Activated CD4-positive, alpha-beta T cell treated with anti-CD3 and anti-CD28 coated beads for 48 hours (primary cell): Measurements from ENCODE around the gene AMY1C.
A peak's percentile ranks its signal among the peaks of the same experiment; 100 is the strongest.
"Not testable (repeated sequence)": the region's sequence is repeated elsewhere in the genome, so short reads cannot be mapped to it uniquely, and the experiment has no call there.

Source experiments
- DNase-seq: peaks from one replicate; pipeline ENCODE4 v3.0.0-alpha.2; 2020

AMY1C gene

DNA sequence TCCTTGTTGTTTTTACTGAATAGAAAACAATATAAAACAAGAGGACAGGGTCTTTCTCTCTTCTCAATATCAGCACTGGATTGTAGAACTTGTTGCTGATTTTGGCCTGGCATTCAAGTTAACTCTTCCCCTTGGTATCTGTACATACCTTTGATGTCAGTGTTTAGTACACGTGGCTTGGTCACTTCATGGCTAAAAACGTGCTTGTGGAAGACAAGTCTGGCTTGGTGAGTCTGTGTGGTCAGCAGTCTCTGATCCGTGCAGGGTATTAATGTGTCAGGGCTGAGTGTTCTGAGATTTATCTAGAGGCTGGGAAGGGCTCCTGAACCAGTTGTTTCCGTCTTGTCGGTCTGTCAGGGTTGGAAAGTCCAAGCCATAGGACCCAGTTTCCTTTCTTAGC lies at the start of gene AMY1C:
AMY1C (plus strand) TSS at position 301 of the 400 bp plus-strand sequence. CDS start 572 bp downstream, outside the sequence.
- DNase-seq = not testable (repeated sequence)

DNA sequence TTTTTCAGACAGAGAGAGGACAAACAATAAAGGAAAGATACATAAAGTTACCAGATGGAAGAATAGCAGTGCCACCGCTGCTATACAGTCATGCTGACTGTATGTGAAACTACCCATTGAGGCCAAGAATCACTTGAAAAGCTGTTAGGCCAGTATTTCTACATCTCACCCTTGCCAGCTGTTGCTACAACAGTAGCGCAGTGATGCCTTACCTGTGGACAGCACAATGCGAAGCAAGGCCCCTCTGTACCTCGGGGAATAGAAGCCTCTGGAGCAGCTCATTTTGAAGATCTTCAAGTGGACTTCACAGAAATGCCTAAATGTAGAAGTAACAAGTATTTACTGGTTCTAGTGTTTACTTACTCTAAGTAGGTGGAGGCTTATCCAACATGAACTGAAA lies 49.0 kb upstream of the AMY1C start:
- not testable (repeated sequence) for DNase-seq

DNA sequence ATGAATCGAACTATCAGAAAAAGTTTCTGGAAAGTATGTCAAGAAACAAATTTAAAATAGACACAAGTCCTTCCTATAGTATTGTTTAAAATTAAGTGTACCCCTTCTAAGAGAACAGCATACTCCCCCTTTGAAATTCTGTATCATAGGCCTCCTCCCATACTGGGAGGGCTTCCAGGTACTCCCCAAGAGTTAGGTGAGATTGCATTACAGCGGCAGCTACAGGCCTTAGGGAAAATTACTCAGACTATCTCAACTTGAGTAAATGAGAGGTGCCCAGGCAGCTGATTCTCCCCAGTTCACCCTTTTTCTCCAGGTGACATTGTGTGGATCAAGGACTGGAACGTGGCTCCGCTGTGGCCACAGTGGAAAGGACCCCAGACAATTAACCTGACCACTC lies 48.4 kb upstream of the AMY1C start:
- DNase-seq = not testable (repeated sequence)

DNA sequence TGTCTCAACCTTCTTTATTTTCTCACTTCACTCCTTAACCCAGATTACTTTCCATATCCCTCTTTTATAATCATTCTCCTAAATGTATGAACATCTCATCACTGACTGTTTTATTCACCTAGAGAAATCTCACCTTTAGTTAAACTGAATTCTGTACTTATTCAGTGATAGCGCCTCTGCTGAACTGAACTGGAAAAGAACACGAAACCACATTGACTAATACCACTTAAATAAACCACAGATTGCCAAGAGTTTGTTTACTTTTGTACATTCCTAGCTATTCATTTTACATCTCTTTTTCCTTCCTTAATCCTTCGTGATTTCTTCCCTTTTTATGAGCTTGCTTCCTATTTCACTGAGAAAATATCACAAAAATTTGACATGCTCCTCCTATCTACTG lies 42.0 kb upstream of the AMY1C start:
- not testable (repeated sequence) for DNase-seq

DNA sequence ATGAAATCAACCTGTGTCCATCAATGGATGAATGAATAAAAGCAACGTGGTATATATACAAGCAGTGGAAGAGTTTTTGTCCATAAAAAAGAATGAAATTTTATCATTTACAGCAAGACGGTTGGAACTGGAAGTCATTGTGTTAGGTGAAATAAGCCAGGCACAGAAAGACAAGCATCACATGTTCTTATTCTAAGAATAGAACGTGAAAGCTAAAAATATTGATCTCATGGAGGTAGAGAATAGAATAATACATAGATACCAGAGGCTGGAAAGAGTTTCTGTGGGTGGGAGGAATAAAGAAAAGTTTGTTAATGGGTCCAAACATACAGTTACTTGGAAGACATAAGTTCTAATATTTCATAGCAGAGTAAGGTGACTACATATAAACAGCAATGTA lies 39.3 kb upstream of the AMY1C start:
- DNase-seq = not testable (repeated sequence)

DNA sequence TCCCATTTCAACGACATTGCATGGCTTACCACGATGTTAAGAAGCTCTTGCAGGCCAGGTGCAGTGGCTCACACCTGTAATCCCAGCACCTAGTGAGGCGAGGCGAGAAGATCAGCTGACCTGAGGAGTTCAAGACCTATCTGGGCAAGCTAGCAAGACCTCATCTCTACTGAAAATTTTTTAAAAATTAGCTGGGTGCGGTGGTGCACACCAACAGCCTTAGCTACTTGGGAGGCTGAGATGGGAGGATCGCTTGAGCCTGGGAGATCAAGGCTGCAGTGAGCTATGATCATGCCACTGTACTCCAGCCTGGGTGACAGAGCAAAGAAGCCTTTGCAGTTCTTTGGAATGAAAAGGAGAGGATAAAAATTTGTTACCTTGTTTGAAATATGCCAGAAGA lies 32.3 kb upstream of the AMY1C start:
- peak; percentile 1 for DNase-seq

DNA sequence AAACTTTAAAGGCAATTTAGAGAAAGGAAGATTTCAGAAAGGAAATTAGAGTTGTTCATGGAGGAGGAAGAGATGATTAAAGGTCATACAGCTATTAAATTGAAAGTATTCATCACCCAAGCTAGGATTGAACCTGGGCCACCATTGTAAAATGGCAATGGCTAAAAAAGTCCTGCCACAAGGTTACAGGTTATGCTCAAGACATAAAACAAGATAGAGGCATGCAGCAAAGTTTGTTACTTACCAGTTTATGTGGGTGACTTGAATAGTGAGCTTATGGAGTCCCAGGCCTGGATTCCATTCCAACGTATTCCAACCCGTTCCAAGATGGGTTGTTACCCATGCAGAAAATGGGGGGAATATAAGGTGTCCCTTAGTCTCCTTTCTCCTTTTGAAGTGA lies 28.2 kb upstream of the AMY1C start:
- DNase-seq = not testable (repeated sequence)

DNA sequence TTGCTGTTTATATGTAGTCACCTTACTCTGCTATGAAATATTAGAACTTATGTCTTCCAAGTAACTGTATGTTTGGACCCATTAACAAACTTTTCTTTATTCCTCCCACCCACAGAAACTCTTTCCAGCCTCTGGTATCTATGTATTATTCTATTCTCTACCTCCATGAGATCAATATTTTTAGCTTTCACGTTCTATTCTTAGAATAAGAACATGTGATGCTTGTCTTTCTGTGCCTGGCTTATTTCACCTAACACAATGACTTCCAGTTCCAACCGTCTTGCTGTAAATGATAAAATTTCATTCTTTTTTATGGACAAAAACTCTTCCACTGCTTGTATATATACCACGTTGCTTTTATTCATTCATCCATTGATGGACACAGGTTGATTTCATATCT lies 14.4 kb upstream of the AMY1C start:
- DNase-seq = not testable (repeated sequence)

DNA sequence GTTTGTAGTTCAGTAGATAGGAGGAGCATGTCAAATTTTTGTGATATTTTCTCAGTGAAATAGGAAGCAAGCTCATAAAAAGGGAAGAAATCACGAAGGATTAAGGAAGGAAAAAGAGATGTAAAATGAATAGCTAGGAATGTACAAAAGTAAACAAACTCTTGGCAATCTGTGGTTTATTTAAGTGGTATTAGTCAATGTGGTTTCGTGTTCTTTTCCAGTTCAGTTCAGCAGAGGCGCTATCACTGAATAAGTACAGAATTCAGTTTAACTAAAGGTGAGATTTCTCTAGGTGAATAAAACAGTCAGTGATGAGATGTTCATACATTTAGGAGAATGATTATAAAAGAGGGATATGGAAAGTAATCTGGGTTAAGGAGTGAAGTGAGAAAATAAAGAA lies 11.7 kb upstream of the AMY1C start:
- DNase-seq = not testable (repeated sequence)

DNA sequence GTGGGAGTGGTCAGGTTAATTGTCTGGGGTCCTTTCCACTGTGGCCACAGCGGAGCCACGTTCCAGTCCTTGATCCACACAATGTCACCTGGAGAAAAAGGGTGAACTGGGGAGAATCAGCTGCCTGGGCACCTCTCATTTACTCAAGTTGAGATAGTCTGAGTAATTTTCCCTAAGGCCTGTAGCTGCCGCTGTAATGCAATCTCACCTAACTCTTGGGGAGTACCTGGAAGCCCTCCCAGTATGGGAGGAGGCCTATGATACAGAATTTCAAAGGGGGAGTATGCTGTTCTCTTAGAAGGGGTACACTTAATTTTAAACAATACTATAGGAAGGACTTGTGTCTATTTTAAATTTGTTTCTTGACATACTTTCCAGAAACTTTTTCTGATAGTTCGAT lies 5.2 kb upstream of the AMY1C start:
- DNase-seq = not testable (repeated sequence)

DNA sequence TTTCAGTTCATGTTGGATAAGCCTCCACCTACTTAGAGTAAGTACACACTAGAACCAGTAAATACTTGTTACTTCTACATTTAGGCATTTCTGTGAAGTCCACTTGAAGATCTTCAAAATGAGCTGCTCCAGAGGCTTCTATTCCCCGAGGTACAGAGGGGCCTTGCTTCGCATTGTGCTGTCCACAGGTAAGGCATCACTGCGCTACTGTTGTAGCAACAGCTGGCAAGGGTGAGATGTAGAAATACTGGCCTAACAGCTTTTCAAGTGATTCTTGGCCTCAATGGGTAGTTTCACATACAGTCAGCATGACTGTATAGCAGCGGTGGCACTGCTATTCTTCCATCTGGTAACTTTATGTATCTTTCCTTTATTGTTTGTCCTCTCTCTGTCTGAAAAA lies 4.7 kb upstream of the AMY1C start:
- not testable (repeated sequence) for DNase-seq

DNA sequence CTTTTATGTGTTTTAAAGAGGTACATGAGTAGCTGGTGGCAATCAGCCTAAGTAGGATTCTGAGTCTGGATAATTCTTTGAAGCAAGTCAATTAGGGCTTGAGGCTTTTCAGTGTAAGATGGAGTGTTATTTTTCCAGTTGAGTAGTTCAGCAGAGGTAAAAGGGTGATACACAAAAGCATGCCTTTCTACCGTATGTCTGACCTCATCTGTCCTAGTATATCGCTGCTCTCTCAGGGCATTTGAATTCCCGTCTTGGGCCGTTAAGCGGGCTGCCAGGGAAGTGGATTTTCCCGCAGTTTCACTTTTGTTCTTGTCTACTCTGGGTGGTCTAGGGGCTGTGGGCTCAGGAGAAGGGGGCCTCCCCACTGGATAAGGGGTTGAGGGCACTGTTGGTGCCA lies 1.4 kb upstream of the AMY1C start:
- not testable (repeated sequence) for DNase-seq

DNA sequence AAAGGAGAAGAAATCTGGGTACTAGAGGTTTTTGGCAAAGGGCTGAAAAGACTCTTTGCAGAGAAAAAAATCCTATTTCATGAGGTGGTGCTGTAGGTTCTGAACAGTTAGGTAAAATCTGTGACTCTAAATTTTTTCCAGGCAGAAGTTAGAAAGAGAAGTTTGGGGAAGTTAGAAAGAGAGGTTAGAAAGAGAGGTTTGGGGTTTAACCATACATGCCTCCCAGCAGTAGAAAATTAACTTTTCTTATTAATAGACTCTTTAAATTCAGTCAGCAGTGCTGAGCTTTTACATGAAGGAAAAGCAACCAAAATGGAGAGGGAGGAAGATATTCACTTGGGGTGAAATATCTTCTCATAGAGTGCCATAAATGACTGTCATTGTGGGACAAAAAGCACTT lies 12.2 kb downstream of the AMY1C start:
- DNase-seq = no peak

DNA sequence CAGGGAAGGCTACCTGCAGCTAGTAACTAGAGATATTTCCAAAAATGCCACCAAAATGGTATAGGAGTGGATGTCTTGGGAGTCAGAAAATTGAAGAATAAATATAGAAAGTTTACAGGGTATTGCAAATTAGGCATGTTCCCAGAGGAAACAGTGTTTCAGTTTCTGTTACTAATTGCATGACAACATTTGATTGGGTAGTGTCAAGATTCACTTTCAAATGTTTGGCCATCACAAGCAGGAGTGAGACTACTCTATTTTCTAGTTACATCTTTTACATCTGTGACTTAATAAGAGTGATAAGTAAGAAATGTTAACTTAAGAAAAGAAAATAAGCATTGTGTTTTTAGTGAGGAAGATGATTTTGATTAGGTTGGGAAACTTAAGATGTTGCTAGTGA lies 30.2 kb downstream of the AMY1C start:
- DNase-seq = no peak

DNA sequence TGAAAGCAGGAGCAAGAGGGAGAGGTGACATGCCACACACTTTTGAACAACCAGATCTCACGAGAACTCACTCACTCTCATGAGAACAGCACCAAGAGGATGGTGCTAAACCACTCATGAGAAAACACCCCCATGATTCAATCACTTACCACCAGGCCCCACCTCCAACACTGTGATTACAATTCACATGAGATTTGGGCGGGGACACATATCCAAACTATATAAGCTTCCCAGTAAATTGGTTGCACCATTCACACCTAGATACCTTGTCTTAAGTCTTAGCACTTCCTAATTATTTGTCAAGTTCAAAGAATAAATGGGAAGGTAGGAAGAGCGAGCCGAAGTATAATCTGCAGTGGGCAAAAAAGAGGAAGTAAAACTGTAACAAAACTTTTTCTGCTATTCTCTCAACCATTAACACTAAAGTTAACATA lies 34.3 kb downstream of the AMY1C start:
- no peak for DNase-seq

DNA sequence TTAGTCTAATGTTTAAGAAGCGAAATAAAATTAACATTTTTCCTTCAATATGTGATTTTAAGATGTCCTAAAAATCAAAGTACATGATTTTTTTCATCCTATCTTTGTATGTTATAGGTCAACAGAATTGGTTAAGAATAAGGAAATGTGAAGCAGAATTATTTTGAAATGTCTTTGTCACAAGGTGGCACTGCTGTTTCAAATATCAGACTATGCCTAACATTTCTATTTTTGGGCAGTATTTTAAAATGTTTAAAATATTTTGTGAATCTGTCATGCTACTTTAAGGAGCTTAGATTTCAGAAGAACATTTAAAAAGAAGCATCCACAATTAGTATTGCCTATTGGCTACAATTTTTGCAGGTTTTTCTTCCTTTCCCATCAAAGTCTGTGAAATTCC lies 38.7 kb downstream of the AMY1C start:
- no peak for DNase-seq

DNA sequence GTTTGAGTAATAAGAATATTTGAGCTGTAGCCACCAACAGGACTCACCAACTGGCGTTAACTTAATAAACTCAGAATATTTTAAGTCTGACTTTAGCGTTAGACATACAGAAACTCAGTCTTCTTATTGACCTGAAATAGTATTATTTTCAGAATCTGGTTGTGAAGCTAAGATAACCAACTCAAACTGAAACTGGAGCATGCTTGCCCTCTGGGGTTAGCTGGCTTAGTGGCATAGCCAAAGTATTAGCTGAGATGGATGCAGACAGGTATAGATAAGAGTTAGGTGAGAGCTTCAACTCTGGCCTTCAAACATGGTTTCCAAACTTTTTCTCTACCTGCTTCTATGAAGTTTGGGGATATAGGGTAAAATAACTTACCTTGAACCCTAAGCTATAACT lies 40.5 kb downstream of the AMY1C start:
- no peak for DNase-seq
